Measurements from ENCODE around the gene SMOC2. TPM values are rescaled to one million over a fixed set of nuclear protein-coding genes. Genes with fewer than 3 reads are reported as not detected.

Gene SMOC2
- total RNA-seq = 100 to 1,000 TPM in 2 of 4 donors, 10 to 100 TPM in 2; 45.8 to 130 (median 84.0) TPM

- TF ChIP-seq CTCF (IDR thresholded peaks at IDR 0.05) (peak in 1 of 3 experiments; percentile 8), POLR2AphosphoS5 (IDR thresholded peaks at IDR 0.05) (peak in 1 of 2 donors; percentile 9), POLR2A (IDR thresholded peaks at IDR 0.05; ENCODE audit: low read depth) (no peak)
- intact Hi-C loops (cut with DNase I) = loop anchor here (10.0 kb wide), 1 partner anchor 204 kb away; no protein-coding TSS in a partner anchor
- H3K36me3 ChIP-seq = no peaks in the 10 kb centered on the region
- peaks cover 12 to 52% (median 37%) of the 10 kb centered on the region in 4 donors for H3K4me1 ChIP-seq
- H3K9me3 ChIP-seq = no peaks in the 10 kb centered on the region
- no peak for DNase-seq (ENCODE audit: extremely low spot score)
- H3K27ac ChIP-seq (replicated peaks in 1 of 4) = peak within 1 kb of the TSS; percentile 64 to 74 (median 72)
- 1% methylated on average over 22 of the region's 81 CpGs for WGBS
- H3K27me3 ChIP-seq = peaks cover 0 to 25% (median 0%) of the 10 kb centered on the region in 4 donors
- H3K4me3 ChIP-seq = peak within 1 kb of the TSS; percentile 73 to 88 (median 80)
Measured at GRCh38 chr6:168440520-168441433, at the start of gene SMOC2. Gene SMOC2, plus strand, starts transcription at chr6:168441184. Its CDS starts 187 bp downstream, at chr6:168441371.

GRCh38 chr6:168393126-168393870 lies 47.7 kb upstream of the SMOC2 start:
- TF ChIP-seq CTCF (IDR thresholded peaks at IDR 0.05) (no peak), POLR2A (IDR thresholded peaks at IDR 0.05; ENCODE audit: low read depth) (no peak), POLR2AphosphoS5 (IDR thresholded peaks at IDR 0.05) (no peak), EP300 (IDR thresholded peaks at IDR 0.05) (no peak)
- Histone ChIP-seq H3K4me1 (peaks cover 0 to 3% (median 0%) of the 10 kb centered on the region in 4 donors), H3K36me3 (no peaks in the 10 kb centered on the region), H3K27me3 (peaks cover 0 to 10% (median 0%) of the 10 kb centered on the region in 4 donors), H3K9me3 (no peaks in the 10 kb centered on the region), H3K27ac (replicated peaks in 1 of 4) (no peak overlapping the region), H3K4me3 (no peak overlapping the region)
- DNase-seq (ENCODE audit: extremely low spot score) = no peak
- intact Hi-C loops (cut with DNase I) = no loop called here
- WGBS = 94% methylated on average over 15 of the region's 23 CpGs

- 74% methylated on average over 12 of the region's 12 CpGs for WGBS
- DNase-seq (ENCODE audit: extremely low spot score) = no peak
Measured at GRCh38 chr6:168394606-168395005, 46.4 kb upstream of the SMOC2 start.

GRCh38 chr6:168395983-168396382 lies 45.0 kb upstream of the SMOC2 start:
- intact Hi-C loops (cut with DNase I) = no loop called here
- H3K27me3 ChIP-seq = peaks cover 0 to 7% (median 0%) of the 10 kb centered on the region in 4 donors
- WGBS = 83% methylated on average over 10 of the region's 12 CpGs
- TF ChIP-seq POLR2AphosphoS5 (IDR thresholded peaks at IDR 0.05) = no peak
- TF ChIP-seq CTCF (IDR thresholded peaks at IDR 0.05) = no peak
- no peak for TF ChIP-seq POLR2A (IDR thresholded peaks at IDR 0.05; ENCODE audit: low read depth)
- no peak for TF ChIP-seq EP300 (IDR thresholded peaks at IDR 0.05)
- no peak for DNase-seq (ENCODE audit: extremely low spot score)
- H3K9me3 ChIP-seq = peaks cover 0 to 7% (median 0%) of the 10 kb centered on the region in 4 donors
- H3K36me3 ChIP-seq = no peaks in the 10 kb centered on the region
- peaks cover 0 to 3% (median 0%) of the 10 kb centered on the region in 4 donors for H3K4me1 ChIP-seq
- no peak overlapping the region for H3K4me3 ChIP-seq
- no peak overlapping the region for H3K27ac ChIP-seq (replicated peaks in 1 of 4)

More at GRCh38 chr6:168394606-168395005, 46.4 kb upstream of the SMOC2 start:
- peaks cover 0 to 3% (median 0%) of the 10 kb centered on the region in 4 donors for H3K4me1 ChIP-seq
- no peak for TF ChIP-seq POLR2A (IDR thresholded peaks at IDR 0.05; ENCODE audit: low read depth)
- no peak for TF ChIP-seq CTCF (IDR thresholded peaks at IDR 0.05)
- no peak for TF ChIP-seq POLR2AphosphoS5 (IDR thresholded peaks at IDR 0.05)
- TF ChIP-seq EP300 (IDR thresholded peaks at IDR 0.05) = no peak
- intact Hi-C loops (cut with DNase I) = no loop called here
- H3K9me3 ChIP-seq = no peaks in the 10 kb centered on the region
- peaks cover 0 to 10% (median 0%) of the 10 kb centered on the region in 4 donors for H3K27me3 ChIP-seq
- H3K36me3 ChIP-seq = no peaks in the 10 kb centered on the region
- H3K27ac ChIP-seq (replicated peaks in 1 of 4) = no peak overlapping the region
- H3K4me3 ChIP-seq = no peak overlapping the region
